Measurements from ENCODE around the gene PIK3R6. TPM values are rescaled to one million over a fixed set of nuclear protein-coding genes. Genes with fewer than 3 reads are reported as not detected.

The PIK3R6 gene
- total and polyA plus RNA-seq, 2 of the 13 experiments (the other 11 are each of a cell fraction or from before 2014, with no cell fraction given): not detected

DNA sequence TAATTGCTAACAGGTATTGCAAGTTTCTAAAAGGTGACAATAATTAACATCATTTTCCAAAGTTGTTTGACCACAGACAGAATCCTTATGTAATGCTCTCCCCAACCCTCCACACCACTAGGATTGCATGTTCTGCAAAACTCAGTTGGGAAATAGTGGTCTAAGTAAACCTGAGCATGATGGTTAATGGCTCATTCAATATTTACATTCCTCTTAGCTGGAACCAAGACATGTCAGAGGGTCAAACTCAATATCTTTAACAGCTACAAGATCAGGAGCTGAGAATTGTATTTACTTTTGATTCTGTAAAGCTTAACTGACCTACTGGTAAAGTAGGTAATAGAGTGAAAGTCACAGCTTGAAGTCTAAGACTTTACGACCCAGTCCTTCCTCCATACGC lies 78.5 kb downstream of the PIK3R6 start (continued):
- no peak for TF ChIP-seq ZNF790 (CRISPR knock-in tag; IDR thresholded peaks at IDR 0.05; ENCODE audit: borderline replicate concordance)
- TF ChIP-seq NKX3-1 (CRISPR knock-in tag; IDR thresholded peaks at IDR 0.05): peak; percentile 73; the same call in 1 of the 2 replicates
- peak; percentile 45; the same call in 1 of the 2 replicates for TF ChIP-seq PITX1 (CRISPR knock-in tag; IDR thresholded peaks at IDR 0.05)
- no peak for TF ChIP-seq ZBTB8A (CRISPR knock-in tag; IDR thresholded peaks at IDR 0.05; ENCODE audit: borderline replicate concordance, low read depth)
- TF ChIP-seq ZNF839 (CRISPR knock-in tag; IDR thresholded peaks at IDR 0.05; ENCODE audit: borderline replicate concordance): no peak
- peak; percentile 77 for TF ChIP-seq CEBPG (CRISPR knock-in tag; IDR thresholded peaks at IDR 0.05)
- TF ChIP-seq NCOA1 (CRISPR knock-in tag; IDR thresholded peaks at IDR 0.05): no peak
- no peak for TF ChIP-seq CHCHD3 (CRISPR knock-in tag; IDR thresholded peaks at IDR 0.05)
- TF ChIP-seq SOX13 (IDR thresholded peaks at IDR 0.05): no peak
- TF ChIP-seq SOX13 (CRISPR knock-in tag; conservative IDR thresholded peaks at IDR 0.05 in 1 of 2, IDR thresholded peaks at IDR 0.05 in 1 of 2): peak in 1 of 2 experiments; percentile 59; a peak in 1 of 4 replicates
- TF ChIP-seq EHMT2 (IDR thresholded peaks at IDR 0.05; ENCODE audit: borderline replicate concordance, low read depth, low read length): no peak
- peak; percentile 22; the same call in 1 of the 2 replicates for TF ChIP-seq ZMYM4 (CRISPR knock-in tag; IDR thresholded peaks at IDR 0.05)
- TF ChIP-seq NCOA2 (CRISPR knock-in tag; IDR thresholded peaks at IDR 0.05): peak; percentile 51; the same call in 1 of the 2 replicates
- peak; percentile 49; the same call in 1 of the 2 replicates for TF ChIP-seq THAP11 (CRISPR knock-in tag; IDR thresholded peaks at IDR 0.05)
- no peak for TF ChIP-seq ZNF577 (CRISPR knock-in tag; IDR thresholded peaks at IDR 0.05; ENCODE audit: borderline replicate concordance, low read depth)
- 0 out of 2 replicates have a peak, but pooled peaks have one; percentile 30 for TF ChIP-seq FOSL2 (CRISPR knock-in tag; IDR thresholded peaks at IDR 0.05)
- TF ChIP-seq, protein P1, sequence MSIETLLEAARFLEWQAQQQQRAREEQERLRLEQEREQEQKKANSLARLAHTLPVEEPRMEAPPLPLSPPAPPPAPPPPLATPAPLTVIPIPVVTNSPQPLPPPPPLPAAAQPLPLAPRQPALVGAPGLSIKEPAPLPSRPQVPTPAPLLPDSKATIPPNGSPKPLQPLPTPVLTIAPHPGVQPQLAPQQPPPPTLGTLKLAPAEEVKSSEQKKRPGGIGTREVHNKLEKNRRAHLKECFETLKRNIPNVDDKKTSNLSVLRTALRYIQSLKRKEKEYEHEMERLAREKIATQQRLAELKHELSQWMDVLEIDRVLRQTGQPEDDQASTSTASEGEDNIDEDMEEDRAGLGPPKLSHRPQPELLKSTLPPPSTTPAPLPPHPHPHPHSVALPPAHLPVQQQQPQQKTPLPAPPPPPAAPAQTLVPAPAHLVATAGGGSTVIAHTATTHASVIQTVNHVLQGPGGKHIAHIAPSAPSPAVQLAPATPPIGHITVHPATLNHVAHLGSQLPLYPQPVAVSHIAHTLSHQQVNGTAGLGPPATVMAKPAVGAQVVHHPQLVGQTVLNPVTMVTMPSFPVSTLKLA (IDR thresholded peaks at IDR 0.05): no peak
- TF ChIP-seq NFE2L1 (CRISPR knock-in tag; IDR thresholded peaks at IDR 0.05; ENCODE audit: borderline replicate concordance): no peak
- TF ChIP-seq, protein P2, sequence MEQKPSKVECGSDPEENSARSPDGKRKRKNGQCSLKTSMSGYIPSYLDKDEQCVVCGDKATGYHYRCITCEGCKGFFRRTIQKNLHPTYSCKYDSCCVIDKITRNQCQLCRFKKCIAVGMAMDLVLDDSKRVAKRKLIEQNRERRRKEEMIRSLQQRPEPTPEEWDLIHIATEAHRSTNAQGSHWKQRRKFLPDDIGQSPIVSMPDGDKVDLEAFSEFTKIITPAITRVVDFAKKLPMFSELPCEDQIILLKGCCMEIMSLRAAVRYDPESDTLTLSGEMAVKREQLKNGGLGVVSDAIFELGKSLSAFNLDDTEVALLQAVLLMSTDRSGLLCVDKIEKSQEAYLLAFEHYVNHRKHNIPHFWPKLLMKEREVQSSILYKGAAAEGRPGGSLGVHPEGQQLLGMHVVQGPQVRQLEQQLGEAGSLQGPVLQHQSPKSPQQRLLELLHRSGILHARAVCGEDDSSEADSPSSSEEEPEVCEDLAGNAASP (CRISPR knock-in tag; IDR thresholded peaks at IDR 0.05; ENCODE audit: borderline replicate concordance): no peak; the same call in 1 of the 2 replicates
- TF ChIP-seq, protein P3, sequence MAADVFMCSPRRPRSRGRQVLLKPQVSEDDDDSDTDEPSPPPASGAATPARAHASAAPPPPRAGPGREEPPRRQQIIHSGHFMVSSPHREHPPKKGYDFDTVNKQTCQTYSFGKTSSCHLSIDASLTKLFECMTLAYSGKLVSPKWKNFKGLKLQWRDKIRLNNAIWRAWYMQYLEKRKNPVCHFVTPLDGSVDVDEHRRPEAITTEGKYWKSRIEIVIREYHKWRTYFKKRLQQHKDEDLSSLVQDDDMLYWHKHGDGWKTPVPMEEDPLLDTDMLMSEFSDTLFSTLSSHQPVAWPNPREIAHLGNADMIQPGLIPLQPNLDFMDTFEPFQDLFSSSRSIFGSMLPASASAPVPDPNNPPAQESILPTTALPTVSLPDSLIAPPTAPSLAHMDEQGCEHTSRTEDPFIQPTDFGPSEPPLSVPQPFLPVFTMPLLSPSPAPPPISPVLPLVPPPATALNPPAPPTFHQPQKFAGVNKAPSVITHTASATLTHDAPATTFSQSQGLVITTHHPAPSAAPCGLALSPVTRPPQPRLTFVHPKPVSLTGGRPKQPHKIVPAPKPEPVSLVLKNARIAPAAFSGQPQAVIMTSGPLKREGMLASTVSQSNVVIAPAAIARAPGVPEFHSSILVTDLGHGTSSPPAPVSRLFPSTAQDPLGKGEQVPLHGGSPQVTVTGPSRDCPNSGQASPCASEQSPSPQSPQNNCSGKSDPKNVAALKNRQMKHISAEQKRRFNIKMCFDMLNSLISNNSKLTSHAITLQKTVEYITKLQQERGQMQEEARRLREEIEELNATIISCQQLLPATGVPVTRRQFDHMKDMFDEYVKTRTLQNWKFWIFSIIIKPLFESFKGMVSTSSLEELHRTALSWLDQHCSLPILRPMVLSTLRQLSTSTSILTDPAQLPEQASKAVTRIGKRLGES (CRISPR knock-in tag; IDR thresholded peaks at IDR 0.05; ENCODE audit: borderline replicate concordance): no peak
- TF ChIP-seq PPARG (CRISPR knock-in tag; conservative IDR thresholded peaks at IDR 0.05): peak; percentile 35; the same call in 1 of the 2 replicates
- no peak; the same call in 1 of the 2 replicates for TF ChIP-seq MIXL1 (CRISPR knock-in tag; IDR thresholded peaks at IDR 0.05)
- peak; percentile 54; the same call in 1 of the 2 replicates for TF ChIP-seq TCF7 (IDR thresholded peaks at IDR 0.05; ENCODE audit: low read depth)
- TF ChIP-seq, protein P4, sequence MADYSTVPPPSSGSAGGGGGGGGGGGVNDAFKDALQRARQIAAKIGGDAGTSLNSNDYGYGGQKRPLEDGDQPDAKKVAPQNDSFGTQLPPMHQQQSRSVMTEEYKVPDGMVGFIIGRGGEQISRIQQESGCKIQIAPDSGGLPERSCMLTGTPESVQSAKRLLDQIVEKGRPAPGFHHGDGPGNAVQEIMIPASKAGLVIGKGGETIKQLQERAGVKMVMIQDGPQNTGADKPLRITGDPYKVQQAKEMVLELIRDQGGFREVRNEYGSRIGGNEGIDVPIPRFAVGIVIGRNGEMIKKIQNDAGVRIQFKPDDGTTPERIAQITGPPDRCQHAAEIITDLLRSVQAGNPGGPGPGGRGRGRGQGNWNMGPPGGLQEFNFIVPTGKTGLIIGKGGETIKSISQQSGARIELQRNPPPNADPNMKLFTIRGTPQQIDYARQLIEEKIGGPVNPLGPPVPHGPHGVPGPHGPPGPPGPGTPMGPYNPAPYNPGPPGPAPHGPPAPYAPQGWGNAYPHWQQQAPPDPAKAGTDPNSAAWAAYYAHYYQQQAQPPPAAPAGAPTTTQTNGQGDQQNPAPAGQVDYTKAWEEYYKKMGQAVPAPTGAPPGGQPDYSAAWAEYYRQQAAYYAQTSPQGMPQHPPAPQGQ (CRISPR knock-in tag; IDR thresholded peaks at IDR 0.05; ENCODE audit: borderline replicate concordance): no peak

All from HepG2 (cell line).